DMS53 (cell line): Measurements from ENCODE around the gene ARF3.
A peak's percentile ranks its signal among the peaks of the same experiment; 100 is the strongest.

ENCODE experiments used
- DNase-seq: peaks from one replicate; lab custom pipeline; 2025; lab: John Stamatoyannopoulos, UW

The ARF3 gene

DNA sequence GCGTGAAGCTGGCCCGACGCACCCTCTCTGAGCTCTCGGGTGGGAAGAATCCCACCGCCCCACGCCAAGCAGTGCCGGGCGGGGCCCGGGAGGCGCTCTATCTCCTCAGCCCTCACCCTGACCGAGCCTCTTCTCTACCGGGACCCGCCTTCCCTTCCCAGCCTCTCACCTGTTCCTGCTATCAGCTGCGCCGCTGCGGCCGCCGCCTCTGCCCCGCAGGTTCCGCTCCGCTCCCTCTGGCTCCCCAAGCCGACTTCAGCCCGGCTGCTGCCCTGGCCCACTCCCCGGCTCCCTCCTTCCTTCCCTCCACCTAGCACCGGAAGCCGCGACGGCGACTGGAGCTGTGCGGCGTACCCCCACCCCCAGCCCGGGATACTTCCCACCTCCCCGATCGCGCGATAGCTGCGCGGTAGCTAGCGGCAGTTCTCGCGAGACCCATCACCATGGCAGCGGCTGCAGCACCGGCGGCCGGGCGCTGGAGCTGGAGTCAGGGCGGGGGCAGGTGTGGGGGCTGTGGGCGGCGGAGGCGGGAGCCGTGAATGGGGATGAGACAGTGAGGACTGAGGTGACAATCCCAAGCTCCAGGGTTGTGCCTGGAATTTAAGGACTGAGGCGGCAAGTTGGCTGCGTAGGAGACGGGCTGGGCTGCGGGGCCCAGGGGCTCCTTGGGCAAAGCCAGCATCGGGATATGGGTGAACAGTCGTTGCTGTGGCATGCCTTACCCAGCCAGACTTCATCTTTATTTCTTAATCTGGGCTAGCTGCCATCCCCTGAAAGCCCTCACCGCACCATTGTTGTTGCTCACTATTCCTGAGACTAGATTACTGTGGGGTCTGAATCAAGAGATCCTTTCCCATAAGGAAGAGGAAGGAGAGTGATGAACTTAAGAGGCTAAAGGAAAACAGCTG is at the start of gene ARF3:
Gene ARF3, minus strand, starts transcription at position 347 of the 908 bp plus-strand sequence. CDS start 16,392 bp downstream, outside the sequence.
- DNase-seq, result peak; percentile 98

DNA sequence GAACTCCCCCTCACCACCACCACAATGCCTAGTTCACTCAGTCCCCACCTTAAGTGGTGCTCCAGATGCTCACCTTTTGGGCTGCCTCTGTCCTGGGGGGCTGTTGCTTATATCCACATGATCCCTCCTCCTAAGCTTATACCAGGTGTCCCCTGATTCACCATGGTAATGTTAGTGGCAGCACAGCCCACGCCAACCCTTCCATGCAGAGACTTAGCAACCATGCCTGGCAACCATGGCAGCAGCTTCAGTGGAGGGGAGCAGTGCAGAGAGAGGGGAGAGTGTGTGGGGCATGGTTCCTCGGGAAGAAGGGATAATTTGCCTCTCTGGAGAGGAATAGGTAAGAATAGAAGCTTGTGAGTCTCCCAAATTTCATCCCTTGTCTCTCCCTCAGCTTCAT is 43.1 kb upstream of the ARF3 start:
- no peak for DNase-seq

DNA sequence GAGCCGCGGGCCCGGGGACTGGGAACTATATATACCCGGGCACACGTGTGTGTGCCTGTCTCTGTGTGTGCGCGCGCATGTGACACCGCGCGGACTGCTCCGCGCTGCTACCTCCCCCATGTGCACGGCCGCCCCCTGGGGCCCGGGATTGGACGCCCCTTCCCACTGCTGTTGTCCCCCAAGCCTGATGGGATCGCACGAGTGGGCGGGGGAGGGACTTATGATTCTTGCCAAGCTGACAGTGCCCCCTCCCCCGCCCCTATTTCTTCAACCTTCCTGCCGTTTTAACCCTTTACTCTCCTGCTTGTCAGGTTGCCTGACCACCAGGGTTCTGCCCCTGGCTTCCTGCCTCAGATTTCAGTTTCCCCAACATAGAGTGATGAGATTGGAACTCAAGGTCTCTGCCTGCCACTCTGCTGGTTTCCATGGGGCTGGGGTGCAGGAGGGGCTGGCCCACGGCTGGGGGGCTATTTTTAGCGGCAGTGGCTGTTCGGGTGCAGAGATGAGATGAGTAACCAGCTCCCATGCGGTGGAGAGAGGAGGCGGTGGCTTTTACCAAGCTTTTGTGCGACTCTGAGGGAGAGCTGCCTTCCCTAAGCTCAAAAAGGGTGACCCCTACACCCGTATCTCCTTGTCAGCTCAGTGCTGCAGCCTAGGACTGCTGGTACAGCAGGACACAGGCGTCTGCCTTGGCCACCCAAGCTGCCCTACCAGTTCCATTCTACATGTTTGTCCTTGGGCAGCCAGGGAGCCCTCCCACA is 42.3 kb upstream of the ARF3 start, which contains the start of gene DDN:
Gene DDN, minus strand, starts transcription at position 5 of the 761 bp plus-strand sequence. CDS start 88 bp downstream, outside the sequence.
- peak; percentile 84 for DNase-seq

DNA sequence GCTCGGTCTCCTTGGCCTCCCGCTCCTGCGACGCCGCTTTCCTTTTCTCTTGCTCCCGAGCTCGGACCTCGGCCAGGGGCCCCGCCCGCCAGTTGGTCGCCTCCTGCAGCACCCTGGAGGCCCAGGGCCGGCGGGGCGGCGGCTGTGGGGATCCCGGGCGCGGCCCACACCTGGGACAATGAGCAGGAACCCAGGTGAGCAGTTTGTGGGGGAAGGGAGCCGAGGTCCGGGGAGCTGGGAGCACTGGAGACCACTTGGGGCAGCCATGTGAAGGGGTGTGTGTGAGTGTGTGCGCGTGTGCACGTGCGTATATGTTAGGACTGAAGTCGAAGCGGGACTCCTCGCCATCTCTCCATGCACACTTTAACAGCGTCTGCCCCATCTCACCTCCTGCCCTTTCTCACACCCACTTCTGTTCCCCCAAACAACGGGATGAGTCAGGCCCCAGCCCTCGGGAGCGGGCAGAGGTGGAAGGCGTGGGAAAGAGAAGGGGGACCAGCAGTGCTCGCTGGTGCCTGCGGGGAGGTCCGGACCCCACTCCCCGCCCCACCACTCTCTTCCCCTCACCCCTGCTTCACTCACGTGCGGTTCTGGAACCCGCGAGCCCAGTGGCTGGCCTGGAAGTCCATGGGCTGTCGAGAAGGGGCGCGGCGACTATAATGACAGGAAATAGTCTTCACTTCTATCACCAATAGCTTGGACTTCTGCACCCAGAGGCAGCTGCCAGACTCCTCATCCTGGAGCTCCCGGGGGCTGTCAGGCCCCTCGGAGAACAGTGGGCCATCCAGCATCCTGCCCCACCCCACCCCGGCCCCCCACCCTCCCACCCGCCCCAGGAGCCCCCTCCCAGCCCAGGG is 41.4 kb upstream of the ARF3 start:
- DNase-seq, result peak; percentile 81

DNA sequence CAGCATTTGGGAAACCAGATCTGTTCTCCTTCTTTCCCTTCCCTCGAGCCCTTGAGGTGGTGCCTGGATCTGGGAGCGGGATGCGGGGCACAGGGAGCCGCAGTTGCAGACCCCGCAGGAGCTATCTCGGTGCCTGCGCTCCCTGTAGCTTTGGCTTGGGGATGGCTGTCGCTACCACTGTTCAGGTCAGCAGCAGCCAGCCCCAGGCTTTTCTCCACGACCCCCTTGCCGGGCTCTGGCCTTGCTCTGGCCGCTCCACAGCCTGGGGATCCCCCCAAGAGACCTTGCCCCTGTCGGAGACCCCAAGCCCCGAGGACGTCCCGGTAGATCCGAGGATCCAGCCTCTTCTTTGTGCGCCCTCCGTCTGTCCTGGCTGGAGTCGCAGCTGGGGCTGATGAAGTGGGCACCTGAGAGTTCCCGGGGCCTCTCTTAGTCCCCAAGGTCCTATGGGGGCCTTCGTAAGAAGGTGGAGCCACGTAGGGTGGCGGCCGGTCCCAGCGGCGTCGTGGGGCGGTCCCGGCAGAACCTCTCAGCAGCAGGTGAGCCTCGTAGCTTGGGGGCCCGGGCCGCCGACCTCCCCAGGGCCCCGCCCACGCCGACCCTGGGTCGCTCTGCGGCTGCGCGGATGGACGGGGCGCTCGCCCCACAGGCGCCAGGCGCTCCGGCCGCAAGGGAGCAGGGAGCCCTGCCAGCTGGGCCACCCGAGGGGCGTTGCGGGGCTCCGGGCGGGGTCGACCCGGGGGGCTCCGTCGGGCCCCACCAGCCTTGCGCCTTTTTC is 40.6 kb upstream of the ARF3 start:
- peak; percentile 85 for DNase-seq

DNA sequence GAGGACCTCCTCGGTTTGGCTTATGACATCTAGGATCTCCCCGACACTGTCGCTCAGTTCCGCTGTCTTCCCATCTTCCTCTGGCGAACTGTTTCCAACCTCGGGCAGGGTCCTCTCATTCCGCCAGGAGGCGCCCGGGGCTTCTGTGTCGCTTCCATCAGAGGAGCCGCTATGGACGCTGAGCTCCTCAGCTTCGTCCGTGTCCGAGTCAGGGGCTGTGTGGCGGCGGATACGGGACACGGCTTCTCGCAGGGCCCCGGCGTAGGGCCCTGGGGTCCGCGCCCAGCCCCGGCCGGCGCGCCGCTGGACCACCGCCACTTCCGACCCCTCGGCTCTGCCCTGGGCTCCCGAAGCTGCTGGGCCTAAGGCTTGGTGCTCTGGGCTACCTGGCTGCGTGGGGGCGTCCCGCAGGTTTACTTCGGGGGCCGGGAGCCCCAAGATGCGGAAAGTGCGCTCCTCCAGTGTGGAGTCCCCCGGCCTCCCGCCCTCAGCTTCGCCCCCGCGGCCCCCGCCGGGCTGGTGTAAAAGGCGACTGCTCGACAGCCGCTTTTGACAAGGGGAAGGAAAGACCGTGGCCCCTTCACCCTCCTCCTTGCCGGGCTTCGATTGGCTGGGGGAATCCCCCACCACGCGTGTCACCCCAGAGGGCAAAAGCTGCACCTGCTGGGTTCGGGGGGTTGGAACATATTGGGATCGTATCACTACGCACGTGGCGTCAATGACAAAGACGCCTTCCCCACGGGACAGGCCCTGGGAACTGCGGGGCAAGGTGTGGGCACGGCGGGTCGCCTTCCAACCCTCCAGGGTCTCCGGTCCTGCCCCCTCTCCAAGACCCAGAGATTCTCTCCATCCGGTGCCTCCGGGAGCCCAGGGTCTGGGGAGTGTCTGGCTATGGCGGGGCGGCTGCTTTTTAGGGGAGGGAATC is 39.8 kb upstream of the ARF3 start:
- DNase-seq, result peak; percentile 94

DNA sequence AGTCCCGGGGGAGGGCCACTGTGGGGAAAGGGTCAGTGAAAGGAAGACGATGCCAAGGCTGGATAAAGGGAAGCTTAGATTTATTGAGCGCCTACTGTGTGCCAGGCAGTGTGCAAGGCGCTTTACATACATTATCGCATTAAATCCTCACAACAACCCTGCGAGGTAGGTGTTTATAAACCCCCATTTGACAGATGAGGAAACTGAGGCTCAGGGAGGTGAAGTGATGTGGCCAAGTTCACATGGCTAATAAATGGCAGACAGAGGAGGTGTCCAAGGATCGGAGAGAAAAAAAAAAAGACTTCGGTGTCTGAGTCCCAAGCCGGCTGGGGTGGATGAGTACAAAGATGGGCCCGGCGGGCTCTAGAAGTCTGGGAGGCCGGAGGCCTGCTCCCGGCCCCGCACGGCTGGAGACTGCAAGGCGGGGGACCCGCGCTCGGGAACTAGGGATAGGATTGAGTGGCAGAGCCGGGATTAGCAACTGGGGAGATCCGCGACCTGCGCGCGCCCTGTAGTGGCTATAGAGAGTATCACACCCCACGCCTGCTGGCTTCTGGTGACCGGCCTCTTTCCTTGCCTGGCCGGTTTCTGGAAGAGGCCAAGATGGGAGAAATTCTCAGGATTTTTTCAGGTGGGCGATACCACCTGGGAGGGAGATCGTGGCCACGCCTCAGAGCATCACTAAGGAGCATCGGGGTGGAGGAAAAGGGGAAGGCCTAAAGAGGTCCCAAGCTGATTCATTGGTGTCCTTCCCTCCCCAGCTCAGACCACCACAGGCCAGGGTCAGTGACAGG is 38.0 kb upstream of the ARF3 start:
- peak; percentile 93 for DNase-seq

DNA sequence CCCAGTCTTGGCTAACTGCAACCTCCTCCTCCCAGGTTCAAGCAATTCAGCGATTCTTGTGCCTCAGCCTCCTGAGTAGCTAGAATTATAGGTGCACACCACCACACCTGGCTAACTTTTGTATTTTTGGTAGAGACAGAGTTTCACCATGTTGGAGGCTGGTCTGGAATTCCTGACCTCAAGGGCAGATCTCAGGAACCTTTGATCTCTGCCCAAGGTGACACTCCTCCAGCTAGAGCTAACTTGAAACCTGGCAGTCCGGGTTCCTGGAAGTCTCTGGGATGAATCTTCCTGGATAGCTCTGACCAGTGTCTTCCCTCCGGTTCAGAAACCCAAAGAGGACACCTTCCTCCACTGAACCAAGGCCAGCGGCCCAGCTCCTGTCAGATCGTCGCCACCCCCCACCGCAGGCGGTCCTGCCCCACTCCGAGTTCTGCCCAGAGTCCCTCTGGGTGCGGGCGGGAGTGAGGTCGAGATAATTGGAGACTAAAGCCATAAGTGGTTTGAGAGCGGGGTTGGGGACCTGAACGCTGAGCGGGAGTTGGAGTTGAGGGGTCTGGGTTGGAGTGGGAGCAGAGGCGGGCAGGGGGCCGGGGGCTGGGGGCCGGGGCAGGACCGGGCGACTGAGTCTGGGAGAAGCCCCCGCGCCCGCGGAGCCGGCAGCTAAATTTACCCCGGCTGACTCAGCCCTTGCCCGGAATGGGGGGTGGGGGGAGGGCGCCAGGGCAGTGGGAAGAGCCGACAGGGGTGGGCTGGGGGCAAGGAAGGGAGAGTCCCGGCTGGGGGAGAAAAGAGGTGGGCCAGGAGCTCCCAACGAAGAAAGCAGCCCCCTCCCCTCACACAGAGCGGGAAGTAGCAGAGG is 37.2 kb upstream of the ARF3 start:
- DNase-seq, result no peak

DNA sequence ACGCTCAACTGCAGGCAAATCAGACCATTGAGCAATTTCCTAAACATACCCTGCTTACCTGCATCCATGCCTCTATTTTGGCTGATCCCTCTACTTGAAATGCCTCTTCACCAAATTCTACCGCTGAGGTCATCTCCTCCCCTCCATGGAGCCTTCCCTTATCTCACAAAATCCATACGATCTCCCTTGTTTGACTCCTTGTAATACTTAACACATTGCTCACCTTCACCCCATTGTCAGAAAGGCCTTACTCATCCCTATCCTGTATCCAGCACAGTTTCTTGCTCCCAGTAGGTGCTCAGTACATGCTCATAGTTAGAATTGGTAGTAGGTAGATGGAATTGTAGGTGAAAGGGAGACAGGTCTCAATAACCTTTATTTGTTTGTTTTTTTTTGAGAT is 36.5 kb upstream of the ARF3 start:
- no peak for DNase-seq

DNA sequence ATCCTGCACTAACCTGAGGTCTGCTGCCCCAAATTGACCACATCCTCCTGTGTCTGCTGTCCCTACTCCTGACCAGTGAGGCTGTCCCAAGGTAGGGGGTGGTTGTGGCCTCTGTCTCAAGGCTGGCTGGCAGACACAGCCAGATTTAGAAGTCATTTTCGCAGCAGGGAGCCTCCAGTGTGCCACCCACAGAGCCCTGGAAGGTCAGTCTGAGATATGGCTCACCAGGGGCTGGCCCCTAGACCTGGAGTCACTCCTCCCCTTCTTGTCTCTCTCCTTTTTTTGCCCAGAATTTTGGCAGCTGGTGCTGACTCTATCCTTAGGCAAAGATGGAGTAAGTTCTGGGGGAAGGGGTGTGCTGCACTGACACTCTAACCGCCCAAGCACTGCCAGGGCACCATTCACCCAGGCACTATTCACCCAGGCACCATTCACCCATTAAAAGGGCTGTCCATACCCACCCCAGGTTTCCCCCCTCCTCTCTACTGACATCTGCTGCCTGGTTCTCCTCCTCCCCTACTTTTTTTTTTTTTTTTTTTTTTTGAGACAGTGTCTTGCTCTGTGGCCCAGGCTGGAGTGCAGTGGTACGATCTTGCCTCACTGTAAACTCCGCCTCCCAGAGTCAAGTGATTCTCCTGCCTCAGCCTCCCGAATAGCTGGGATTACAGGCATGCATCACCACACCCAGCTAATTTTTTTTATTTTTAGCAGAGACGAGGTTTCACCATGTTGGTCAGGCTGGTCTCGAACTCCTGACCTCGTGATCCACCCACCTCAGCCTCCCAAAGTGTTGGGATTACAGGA is 34.2 kb upstream of the ARF3 start:
- DNase-seq, result peak; percentile 50

DNA sequence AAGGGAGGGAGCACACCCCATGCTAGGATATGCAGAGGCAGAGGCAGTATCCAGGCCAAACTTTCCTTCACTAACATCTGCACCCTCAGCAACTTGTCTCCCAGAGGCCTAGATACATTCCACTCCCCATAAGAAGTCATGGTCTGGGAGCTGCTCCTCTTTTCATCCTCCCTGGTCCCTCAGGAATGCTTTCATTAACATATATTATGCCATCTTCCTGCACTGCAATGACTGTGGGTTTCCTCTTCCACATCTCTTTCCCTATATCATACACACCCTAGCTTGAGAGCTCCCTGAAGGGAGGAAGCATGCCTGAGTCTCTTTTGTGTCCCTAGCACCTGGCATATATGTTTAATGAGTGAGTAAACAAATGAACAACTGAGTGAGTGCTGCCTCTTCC is 33.3 kb upstream of the ARF3 start:
- DNase-seq, result peak; percentile 85

DNA sequence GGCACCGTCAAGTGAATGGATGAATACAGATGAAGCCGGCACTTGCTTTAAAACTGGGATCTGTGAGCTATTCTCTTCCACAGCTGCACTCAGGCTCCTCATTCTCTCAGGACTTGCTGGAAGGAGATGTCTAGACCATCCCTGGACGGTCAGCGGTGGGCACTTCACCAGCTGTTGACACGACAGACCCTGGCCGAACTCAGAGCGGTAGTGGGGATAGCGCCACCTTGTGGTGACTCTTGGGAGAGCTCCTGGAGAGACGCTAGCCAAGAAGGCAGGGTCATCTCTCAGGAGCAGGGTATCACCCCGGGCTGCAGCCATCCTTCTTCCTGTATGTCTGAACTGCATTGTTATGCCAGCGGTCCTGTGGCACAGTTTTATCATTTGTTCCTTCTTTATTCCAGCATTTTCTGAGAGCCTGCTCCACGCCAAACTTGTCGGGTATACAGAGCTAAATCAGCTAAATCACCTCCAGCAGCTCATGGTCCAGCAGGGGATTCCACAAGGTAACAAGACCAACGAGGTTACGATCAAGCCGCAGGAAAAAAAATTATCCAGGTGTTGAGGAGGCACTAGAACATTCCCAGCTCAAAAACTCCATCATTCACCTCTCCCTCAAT is 30.9 kb upstream of the ARF3 start:
- peak; percentile 75 for DNase-seq

DNA sequence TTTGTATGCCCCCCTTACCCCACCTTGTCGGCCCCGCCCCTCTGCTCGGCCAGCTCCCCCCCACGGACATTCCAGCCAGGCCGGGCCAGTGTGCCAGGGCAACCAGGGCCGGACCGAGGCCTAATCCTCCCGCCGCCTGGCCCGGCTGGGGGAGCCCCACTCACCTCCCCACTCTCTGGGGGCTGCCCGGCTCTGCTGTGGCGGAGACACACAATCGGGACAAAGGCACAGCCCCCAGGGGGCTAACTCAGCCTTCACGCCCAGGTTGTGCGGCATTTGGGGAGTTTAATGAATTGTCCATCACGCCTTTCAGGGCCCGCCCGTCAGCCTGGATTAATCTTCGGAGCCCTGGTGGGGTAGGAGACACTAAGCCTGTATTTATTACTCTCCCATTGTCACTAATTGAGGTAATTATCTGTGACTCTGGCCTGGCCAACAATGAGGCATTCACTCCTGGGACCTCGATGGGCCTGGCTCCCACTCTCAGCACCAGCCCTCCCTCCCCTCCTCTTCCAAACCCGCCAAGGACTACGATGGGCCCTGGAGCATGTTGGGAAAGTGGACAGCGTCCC is 29.5 kb upstream of the ARF3 start:
- no peak for DNase-seq

DNA sequence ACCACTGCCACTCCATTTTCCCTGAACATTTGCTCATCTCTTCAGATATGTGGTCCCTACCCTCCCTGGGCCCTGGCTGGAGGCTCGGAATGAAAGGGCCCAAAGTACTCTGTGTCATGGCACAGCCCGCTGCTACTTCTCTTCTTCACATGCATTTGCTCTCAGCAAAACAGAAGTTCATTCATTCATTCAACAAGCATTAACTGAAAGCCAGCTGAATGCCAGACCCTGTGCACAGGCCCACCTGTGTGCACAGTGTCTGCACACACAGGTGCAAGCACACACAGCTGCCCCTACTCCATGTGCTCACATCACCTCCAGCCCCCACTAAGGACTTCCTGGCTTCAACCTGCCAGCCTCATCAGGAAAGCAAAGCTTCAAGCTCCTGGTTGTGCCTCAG is 28.6 kb upstream of the ARF3 start:
- no peak for DNase-seq

DNA sequence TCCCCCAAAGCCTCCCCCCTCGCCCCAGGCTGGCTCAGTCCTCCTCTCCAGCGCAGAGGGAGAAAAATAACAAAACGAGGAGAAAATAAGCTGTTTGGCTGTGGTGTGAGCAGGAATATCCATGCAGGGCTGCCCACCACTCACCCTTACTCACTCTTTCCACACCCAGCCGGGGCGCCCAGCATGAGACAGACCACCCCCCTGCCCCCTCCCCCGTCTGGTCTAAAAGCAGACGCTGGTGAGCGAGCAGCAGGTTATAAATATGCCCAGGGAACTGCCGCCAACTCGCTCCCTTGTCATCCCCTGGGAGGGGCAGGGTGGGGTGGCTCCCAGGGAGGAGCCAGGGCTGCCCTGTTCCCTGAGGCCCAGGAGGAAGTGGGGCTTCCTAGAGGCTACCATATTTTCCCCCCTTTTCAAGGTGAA is 28.2 kb upstream of the ARF3 start:
- DNase-seq, result no peak

DNA sequence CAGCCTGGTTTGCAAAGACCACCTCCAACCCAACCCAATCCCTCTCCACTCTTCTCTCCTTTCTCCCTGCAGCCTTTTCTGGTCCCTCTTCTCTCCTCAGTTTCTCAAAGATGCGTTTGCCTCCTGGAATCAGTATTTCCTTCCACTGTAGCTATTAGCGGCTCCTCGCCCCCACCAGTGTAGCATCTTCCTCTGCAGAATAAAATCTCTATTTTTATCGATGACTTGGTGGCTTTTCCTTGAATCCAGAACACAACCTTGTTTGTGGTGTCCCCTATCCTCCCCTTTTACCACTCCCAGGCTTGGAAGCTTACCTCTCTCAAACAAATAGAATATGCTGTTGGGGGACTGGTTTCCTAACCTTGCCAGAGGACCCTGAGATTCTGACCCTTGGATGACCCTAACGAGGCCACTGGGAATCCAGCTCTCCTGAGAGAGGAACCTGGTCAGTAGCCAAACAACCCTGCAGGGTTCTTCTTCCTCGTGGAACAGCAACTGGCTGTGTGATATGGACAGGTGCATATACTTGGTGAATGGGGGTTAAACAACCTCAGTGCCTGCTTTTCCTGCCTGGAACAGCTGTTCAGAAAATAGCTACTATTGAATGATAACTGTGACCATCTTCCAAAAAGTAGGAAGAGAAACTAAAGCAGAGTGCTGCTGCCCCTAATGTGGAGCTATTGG is 25.3 kb upstream of the ARF3 start:
- no peak for DNase-seq
